IMR-90 (cell line): Measurements from ENCODE around the gene KCNQ1. TPM values are rescaled to one million over a fixed set of nuclear protein-coding genes. Genes with fewer than 3 reads are reported as not detected.

Experiments used
- ATAC-seq: fragments of 200-7000 bp; cut with Tn5 transposase; 2 replicates; pipeline ENCODE4 v1.9.1; 2020; ENCODE audit warnings: low read depth, mild to moderate bottlenecking, moderate library complexity
- BruUV-seq: library from RNA; stranded (reverse); fragments of 400-500 nt; replicated peaks from 2 replicates; lab custom pipeline; 2021; lab: Mats Ljungman, UMichigan
- CTCF ChIA-PET: fragments of 300-600 bp; formaldehyde crosslinking; extraction: SDS; loops from one replicate; lab custom pipeline; 2021; ENCODE audit warnings: antibody characterized with exemption; lab: Yijun Ruan, JAX
- POLR2A ChIA-PET: fragments of 300-600 bp; sonication (Branson Sonifier 250); formaldehyde crosslinking; loops from one replicate; lab custom pipeline; 2022; ENCODE audit warnings: antibody characterized with exemption; ENCODE audit not compliant: unreplicated experiment; lab: Charles Lee
- DNase-seq: peaks from one replicate; pipeline ENCODE4 v3.0.0; 2013
- H2AFZ ChIP-seq: replicated peaks from 2 replicates; pipeline ENCODE3; 2013; ENCODE audit warnings: low read length, mild to moderate bottlenecking; ENCODE audit not compliant: poor library complexity
- H2AK5ac ChIP-seq: 2 replicates; pipeline ENCODE4 v1.6.1; 2013; ENCODE audit warnings: low read depth, low read length, inconsistent platforms
- H2AK9ac ChIP-seq: replicated peaks from 2 replicates; pipeline ENCODE3; 2013; ENCODE audit warnings: mild to moderate bottlenecking, low read depth, low read length, moderate library complexity; ENCODE audit not compliant: poor library complexity
- H2BK120ac ChIP-seq: 2 replicates; pipeline ENCODE4 v1.6.1; 2013; ENCODE audit warnings: low read depth, low read length, inconsistent platforms
- H2BK15ac ChIP-seq: 3 replicates; pipeline ENCODE4 v1.6.1; 2013; ENCODE audit warnings: low read depth, low read length, inconsistent platforms
- H2BK20ac ChIP-seq: 2 replicates; pipeline ENCODE4 v1.6.1; 2013; ENCODE audit warnings: low read depth, mild to moderate bottlenecking, inconsistent platforms, low read length, moderate library complexity
- H2BK5ac ChIP-seq: 2 replicates; pipeline ENCODE4 v1.6.1; 2013; ENCODE audit warnings: mild to moderate bottlenecking, low read depth, low read length, inconsistent platforms; ENCODE audit not compliant: poor library complexity, severe bottlenecking
- H3K14ac ChIP-seq: replicated peaks from 2 replicates; pipeline ENCODE4 v1.6.1; 2013; ENCODE audit warnings: low read depth, low read length, inconsistent platforms
- H3K18ac ChIP-seq: 2 replicates; pipeline ENCODE4 v1.6.1; 2013; ENCODE audit warnings: low read depth, low read length, control low read depth
- H3K23ac ChIP-seq: 2 replicates; pipeline ENCODE4 v1.6.1; 2013; ENCODE audit warnings: low read depth, low read length, inconsistent platforms
- H3K27ac ChIP-seq: 2 replicates; pipeline ENCODE4 v1.5.1; 2013; ENCODE audit warnings: mild to moderate bottlenecking, control low read depth, low read length; ENCODE audit not compliant: insufficient read depth
- H3K27me3 ChIP-seq: 2 replicates; pipeline ENCODE4 v1.6.1; 2013; ENCODE audit warnings: low read length; ENCODE audit not compliant: control insufficient read depth, insufficient read depth
- H3K36me3 ChIP-seq: 2 replicates; pipeline ENCODE4 v1.6.1; 2013; ENCODE audit warnings: low read length, mixed read lengths; ENCODE audit not compliant: control insufficient read depth, insufficient read depth
- H3K4ac ChIP-seq: 2 replicates; pipeline ENCODE4 v1.6.1; 2013; ENCODE audit warnings: low read depth, low read length, inconsistent platforms
- H3K4me1 ChIP-seq: 2 replicates; pipeline ENCODE4 v1.6.1; 2013; ENCODE audit warnings: low read length, mixed read lengths; ENCODE audit not compliant: control insufficient read depth, insufficient read depth
- H3K4me2 ChIP-seq: 2 replicates; pipeline ENCODE4 v1.6.1; 2013; ENCODE audit warnings: low read depth, mild to moderate bottlenecking, control low read depth, low read length, moderate library complexity
- H3K4me3 ChIP-seq: 2 replicates; pipeline ENCODE4 v1.5.1; 2013; ENCODE audit warnings: low read depth, mild to moderate bottlenecking, control low read depth, low read length, moderate library complexity; ENCODE audit not compliant: insufficient read depth
- H3K56ac ChIP-seq: 2 replicates; pipeline ENCODE4 v1.6.1; 2013; ENCODE audit warnings: low read length, inconsistent platforms; ENCODE audit not compliant: insufficient read depth; ENCODE audit errors: extremely low read depth
- H3K79me1 ChIP-seq, 2 experiments: 2 replicates each; pipeline ENCODE4 v1.6.1; 2013; ENCODE audit warnings: low read length in 2 of 2, inconsistent platforms in 1 of 2, low read depth in 1 of 2
- H3K9ac ChIP-seq: 2 replicates; pipeline ENCODE4 v1.6.1; 2013; ENCODE audit warnings: low read depth, low read length, control low read depth
- H3K9me1 ChIP-seq: 2 replicates; pipeline ENCODE4 v1.6.1; 2013; ENCODE audit warnings: low read length, inconsistent platforms; ENCODE audit not compliant: insufficient read depth
- H3K9me3 ChIP-seq: 2 replicates; pipeline ENCODE4 v1.6.1; 2013; ENCODE audit warnings: low read length; ENCODE audit not compliant: control insufficient read depth, insufficient read depth
- H4K20me1 ChIP-seq: 2 replicates; pipeline ENCODE4 v1.6.1; 2013; ENCODE audit warnings: low read length, inconsistent platforms; ENCODE audit not compliant: insufficient read depth
- H4K5ac ChIP-seq: 2 replicates; pipeline ENCODE4 v1.6.1; 2013; ENCODE audit warnings: mild to moderate bottlenecking, low read depth, low read length, control low read depth
- H4K8ac ChIP-seq, 2 experiments: 2 replicates each; pipeline ENCODE4 v1.6.1; 2013; ENCODE audit warnings: low read depth in 2 of 2, low read length in 2 of 2, control low read depth in 1 of 2, inconsistent platforms in 1 of 2
- H4K91ac ChIP-seq: 2 replicates; pipeline ENCODE4 v1.6.1; 2013; ENCODE audit warnings: low read depth, low read length, inconsistent platforms; ENCODE audit not compliant: insufficient read depth
- BHLHE40 ChIP-seq: fragments of 150-350 bp; IDR thresholded peaks from 2 replicates; pipeline ENCODE4 v1.6.1; 2016; ENCODE audit warnings: mild to moderate bottlenecking, low read depth, low read length
- RCOR1 ChIP-seq: IDR thresholded peaks from 2 replicates; pipeline ENCODE4 v1.6.1; 2012; ENCODE audit warnings: mild to moderate bottlenecking, low read length, improper control_type of control experiment; ENCODE audit not compliant: insufficient replicate concordance
- SMC3 ChIP-seq: fragments of 150-350 bp; IDR thresholded peaks from 2 replicates; pipeline ENCODE4 v1.6.1; 2016; ENCODE audit warnings: low read depth, mild to moderate bottlenecking, antibody characterized with exemption, low read length, moderate library complexity
- WGBS, 2 experiments: methylation state at CpG; one replicate each; pipeline versions ENCODE4 v1.1.5 to v1.1.7; 2013; ENCODE audit warnings: missing lambda C conversion rate in 2 of 2; ENCODE audit not compliant: insufficient read length in 1 of 2; ENCODE audit errors: extremely low coverage in 2 of 2; 5-methylcytosine and 5-hydroxymethylcytosine counted together
- dilution Hi-C: fragments of 300-500 bp; cut with HindIII; formaldehyde crosslinking; loops from one replicate; pipeline ENCODE4 v1.14.3; 2018; ENCODE audit warnings: low sequenced_read_pairs; ENCODE audit not compliant: unreplicated experiment
- in situ Hi-C: fragments of 300-500 bp; cut with MboI; formaldehyde crosslinking; loops from 3 replicates; pipeline ENCODE4 v1.14.3; 2019; ENCODE audit warnings: low sequenced_read_pairs, inconsistent platforms, mixed read lengths
- intact Hi-C: fragments of 100-400 bp; cut with micrococcal nuclease; formaldehyde crosslinking; loops from 2 replicates; pipeline ENCODE4 v1.10.0; 2022
- polyA plus RNA-seq, 3 experiments: library from polyadenylated mRNA; depleted of rRNA; stranded (reverse); fragments of >200 nt; gene quantifications; 2 replicates each; pipeline ENCODE4 v1.2.3, GENCODE V29; 2012; ENCODE audit warnings: low replicate concordance in 1 of 3
- total RNA-seq: library from RNA; depleted of rRNA; stranded (reverse); fragments of >200 nt; gene quantifications from 2 replicates; pipeline ENCODE4 v1.2.3, GENCODE V29; 2012

Gene KCNQ1
- total and polyA plus RNA-seq, 2 of the 4 experiments (the other 2 are of a cell fraction) = 0.07 TPM; not detected in 1

- TF ChIP-seq RCOR1 = no peak
Observed at GRCh38 chr11:2774173-2775082, 329.6 kb downstream of the KCNQ1 start (continued).

- ATAC-seq (no peak), DNase-seq (no peak)
- H3K4ac ChIP-seq = no peak overlapping the region
- H3K27ac ChIP-seq = no peak overlapping the region
- no peak overlapping the region for H3K23ac ChIP-seq
- TF ChIP-seq SMC3 = no peak
- TF ChIP-seq BHLHE40 = no peak
- BruUV-seq = no TSS peak
- no peak overlapping the region for H3K18ac ChIP-seq
- H3K9ac ChIP-seq = no peak overlapping the region
- no peaks in the 10 kb centered on the region for H3K9me3 ChIP-seq
- no peak overlapping the region for H3K14ac ChIP-seq
- no peaks in the 10 kb centered on the region for H3K36me3 ChIP-seq
- dilution Hi-C loops (no loop called here), intact Hi-C loops (no loop called here), in situ Hi-C loops (no loop called here)
- H3K4me2 ChIP-seq = no peak overlapping the region
- no peaks in the 10 kb centered on the region for H3K9me1 ChIP-seq
- H4K20me1 ChIP-seq = no peaks in the 10 kb centered on the region; the same call in 1 of the 2 replicates
- no peak overlapping the region for H3K56ac ChIP-seq
- H3K79me1 ChIP-seq = no peaks in the 10 kb centered on the region
- H2AK9ac ChIP-seq = no peak overlapping the region
- no peak overlapping the region for H3K4me3 ChIP-seq
- no peak overlapping the region for H2AK5ac ChIP-seq
- ChIA-PET CTCF (no interaction called here), POLR2A (no interaction called here)
- peaks cover 17% of the 10 kb centered on the region for H3K4me1 ChIP-seq
- H2AFZ ChIP-seq = no peak overlapping the region
- H3K27me3 ChIP-seq = peaks cover 6% of the 10 kb centered on the region
- H2BK20ac ChIP-seq = no peak overlapping the region
- H2BK120ac ChIP-seq = no peak overlapping the region
- H2BK15ac ChIP-seq = no peak overlapping the region
- no peak overlapping the region for H4K8ac ChIP-seq
- no peak overlapping the region for H2BK5ac ChIP-seq
- no peak overlapping the region for H4K5ac ChIP-seq
- H4K91ac ChIP-seq = no peak overlapping the region
- 100% methylated on average over 3 of the region's 5 CpGs; no CpG with 5 or more reads in 1 of the 2 experiments for WGBS, 2 experiments
Observed at GRCh38 chr11:2775083-2775625, 330.3 kb downstream of the KCNQ1 start.
